Endothelial cell of hepatic sinusoid (primary cell): ENCODE results near the gene GAPDH.
"Not testable (repeated sequence)": the region's sequence is repeated elsewhere in the genome, so short reads cannot be mapped to it uniquely, and the experiment has no call there.

Experiments
- in situ Hi-C: cut with HindIII; loops from 2 replicates; pipeline ENCODE4 v1.10.0; 2017; ENCODE audit warnings: low sequenced_read_pairs

The GAPDH gene

GRCh38 chr12:6541371-6542165 lies 7.3 kb downstream of the GAPDH start:
- in situ Hi-C loops, result no loop called here

DNA sequence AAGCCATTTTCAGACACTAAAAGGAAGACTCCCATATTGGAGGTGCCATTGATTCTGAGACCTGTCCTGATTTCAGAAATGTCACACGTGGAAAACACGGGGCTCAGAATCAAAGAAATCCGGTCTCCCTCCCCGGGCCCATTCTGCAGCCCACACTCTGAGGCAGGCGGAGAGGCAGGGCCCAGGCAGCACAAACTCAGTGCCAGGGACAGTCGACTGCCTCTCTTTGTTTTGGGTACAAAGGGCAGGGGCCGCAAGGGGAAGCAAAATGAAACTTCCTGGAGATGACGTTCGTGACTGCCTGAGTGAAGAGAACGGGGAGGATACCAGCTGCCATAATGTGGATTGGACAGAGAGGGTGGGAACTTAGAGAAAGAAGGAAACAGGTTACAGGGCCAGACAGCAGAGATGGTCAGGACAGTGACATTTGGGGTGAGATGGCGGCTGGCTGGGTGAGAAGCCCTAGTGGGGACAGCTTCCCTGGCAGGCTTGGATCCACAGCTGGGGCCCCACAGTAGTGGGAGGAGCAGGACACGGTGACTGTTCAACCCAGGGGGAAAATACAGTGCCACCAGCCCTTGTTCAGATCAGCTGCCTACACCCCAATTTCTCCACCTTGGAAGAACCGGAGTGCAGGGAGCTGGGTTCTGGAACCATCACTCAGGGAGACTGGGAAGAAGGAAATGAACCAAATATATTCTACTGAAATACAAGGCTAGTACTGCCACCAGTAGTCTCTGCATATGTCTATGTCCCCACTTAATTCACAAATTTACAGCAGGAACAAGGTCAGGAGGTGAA lies 8.1 kb downstream of the GAPDH start:
- in situ Hi-C loops, result no loop called here

DNA sequence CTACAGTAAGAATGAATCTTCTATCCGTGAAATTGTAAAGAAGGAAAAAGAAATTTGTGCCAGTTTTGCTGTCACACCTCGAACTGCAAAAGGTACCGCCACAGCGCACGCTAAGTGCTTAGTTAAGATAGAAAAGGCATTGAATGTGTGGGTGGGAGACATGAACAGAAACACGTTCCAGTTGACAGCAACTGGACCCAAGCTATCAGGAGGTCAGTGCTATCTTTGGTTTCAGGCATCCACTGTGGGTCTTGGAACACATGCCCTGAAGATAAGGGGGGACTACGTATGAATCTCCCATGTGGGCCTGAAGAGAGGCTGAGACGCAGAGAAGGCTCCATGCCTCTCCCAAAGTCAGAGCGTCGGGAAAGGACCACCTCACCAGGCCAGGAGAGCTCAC lies 11.7 kb downstream of the GAPDH start:
- in situ Hi-C loops, result no loop called here

DNA sequence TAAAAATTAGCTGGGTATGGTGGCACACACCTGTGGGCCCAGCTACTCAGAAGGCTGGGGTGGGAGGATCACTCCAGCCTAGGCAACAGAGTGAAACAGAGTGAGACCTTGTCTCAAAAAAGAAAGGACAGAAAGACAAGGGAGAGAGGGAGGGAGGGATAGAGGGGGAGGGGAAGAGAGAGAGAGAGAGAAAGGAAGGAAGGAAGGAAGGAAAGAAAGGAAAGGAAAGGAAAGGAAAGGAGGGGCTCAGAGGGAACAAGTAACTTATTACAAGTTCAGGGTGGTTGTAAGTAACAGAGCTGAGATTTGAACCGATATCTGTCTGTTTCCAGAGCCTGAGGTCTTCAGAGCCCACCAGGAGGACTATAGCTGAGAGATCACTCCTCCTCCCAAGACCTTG lies 13.2 kb downstream of the GAPDH start:
- in situ Hi-C loops, result no loop called here

DNA sequence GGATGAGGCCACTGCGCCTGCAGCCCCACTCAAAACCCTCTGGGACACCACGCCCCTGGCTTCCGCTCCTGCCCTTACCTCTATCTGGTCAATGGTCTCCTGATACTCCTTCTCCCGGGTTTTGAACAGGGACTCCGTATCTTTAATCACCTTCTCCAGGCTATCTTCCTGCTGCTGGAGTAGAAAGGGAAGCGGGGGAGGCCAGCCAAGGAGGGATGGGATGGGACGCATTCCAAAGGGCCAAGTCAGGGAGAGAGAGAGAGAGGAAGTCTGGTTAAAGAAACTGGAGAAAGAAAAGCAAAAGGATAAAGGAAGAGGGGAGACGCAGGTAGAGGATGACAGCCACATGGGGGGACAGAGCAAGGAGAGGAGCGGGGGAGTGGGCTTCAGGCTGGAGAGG lies 13.7 kb downstream of the GAPDH start:
- in situ Hi-C loops, result no loop called here

- in situ Hi-C loops, result no loop called here
Measured at GRCh38 chr12:6548556-6548955, 14.2 kb downstream of the GAPDH start.

DNA sequence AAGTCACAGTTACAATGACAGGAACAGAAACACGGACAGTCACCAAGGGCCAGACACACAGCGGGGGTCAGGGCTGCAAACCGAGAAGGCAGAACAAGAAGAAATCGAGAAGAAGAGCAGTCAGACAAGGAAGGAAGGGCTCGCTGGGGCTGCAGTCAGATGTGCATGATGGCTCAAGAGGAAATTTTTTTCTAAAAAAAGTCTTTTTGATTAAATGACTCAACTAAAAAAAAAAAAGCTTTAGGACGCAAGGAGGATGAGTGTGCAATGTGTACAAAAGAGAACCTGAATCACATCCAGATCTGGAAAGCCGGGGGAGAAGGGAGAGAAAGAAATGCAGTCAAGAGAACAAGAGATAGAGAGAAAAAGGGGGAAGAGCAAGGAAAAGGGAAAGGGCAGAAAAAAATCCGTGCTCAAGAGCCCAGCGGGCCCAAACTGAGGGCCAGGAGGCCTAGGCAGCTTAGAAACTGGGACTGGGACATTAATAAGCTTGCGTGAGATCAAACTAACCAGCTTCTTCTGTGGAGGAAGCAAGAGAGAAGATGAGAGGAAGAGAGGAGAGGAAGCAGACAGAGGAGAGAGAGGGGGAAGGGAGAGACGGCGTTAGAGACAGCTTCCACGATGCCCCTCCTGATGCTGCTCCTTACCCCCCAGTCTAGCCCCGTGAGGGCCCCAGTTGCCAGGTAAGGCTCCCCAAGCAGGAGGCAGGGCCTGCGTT lies 14.8 kb downstream of the GAPDH start:
- in situ Hi-C loops, result no loop called here

DNA sequence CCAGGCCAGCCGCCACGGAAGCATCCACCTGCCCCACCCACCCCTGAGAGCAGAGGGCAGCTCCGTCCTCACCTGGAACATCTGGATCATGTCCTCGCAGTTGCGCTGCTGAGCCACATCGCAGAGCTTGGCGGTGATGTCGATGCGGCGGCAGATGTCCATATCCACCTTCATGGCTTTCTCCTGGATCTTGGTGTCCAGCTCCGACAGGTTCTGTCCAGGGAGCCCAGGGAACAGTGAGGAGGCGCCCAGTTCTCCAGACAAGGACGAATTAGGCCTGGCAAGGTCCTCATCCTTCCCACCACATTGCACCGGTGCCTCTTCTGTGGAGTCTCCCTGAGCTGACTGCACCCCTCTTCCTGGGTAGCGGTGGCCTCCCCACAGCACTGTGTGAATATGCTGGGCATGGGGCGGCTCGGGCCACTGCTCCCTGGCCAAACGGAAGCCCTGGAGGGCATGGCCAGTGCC lies 15.4 kb downstream of the GAPDH start:
- in situ Hi-C loops, result no loop called here

DNA sequence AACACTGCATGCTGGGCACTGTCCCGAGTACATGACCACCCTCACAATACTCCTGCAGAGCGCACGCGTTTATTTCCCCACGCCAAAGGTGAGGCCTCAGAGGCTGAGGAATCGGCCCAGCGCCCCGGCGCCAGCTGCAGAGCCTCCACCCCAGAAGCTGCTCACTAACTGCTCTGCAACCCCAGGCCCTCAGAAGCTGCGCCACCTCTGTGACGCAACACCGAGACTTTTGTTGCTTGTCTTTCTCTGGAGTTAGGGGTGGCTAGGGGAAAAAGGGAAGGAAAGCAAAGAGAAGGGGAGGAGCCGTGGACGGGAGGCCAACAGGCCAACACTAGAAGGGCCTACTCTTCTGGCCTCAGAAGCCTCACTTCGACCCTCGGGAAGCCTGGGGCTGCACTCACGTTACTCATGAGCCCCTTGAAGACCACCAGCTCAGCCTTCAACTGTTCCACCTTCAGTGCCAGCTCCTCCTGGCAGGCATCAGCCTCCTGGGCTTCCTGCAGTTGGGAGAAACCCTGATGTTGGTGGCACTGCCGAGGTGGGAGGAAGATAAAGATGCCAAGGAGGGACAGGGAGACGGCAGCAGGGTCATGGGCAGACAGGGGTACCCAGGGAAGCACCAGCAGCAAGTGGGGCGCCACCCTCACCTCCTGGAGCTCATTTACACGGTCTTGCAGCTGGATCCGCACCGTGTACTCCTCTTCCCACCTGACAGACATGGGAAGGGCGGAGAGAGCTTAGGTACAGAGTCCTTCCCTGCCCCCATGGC lies 16.2 kb downstream of the GAPDH start:
- in situ Hi-C loops, result no loop called here

GRCh38 chr12:6551063-6551461 lies 16.7 kb downstream of the GAPDH start:
- in situ Hi-C loops, result no loop called here

DNA sequence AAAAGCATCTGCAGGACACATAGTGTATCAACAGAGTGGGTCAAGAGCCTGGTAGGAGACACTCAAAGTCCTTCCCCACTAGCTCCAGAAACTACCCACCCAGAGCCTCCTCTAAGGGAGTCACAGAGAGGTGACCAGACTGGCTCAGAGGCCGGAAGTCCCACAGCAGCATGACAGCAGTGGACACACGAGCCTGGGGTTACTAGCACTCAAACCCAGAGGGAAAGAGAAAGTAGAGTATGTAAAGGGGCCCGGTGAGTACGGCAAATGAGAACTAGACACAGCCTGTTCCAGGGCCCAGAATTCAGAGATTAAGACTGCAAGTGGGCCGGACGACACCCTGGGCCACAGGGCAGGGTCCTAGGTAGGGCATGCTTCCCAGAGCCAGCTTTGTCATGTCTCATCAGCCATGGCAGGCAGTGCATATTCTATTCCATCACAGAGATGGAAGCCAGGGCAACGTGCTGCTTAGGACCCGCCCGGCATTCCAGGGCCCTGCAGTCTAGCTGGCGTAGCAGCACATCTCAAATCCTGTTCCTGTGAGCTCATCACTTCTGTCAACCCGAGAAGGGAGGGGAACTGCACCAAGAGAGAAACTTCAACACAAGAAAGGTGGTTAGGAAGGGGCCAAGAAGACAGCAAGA lies 17.3 kb downstream of the GAPDH start:
- in situ Hi-C loops, result no loop called here

GRCh38 chr12:6552140-6552551 lies 17.8 kb downstream of the GAPDH start:
- in situ Hi-C loops, result no loop called here

- in situ Hi-C loops, result no loop called here
Measured at GRCh38 chr12:6553051-6553868, 18.9 kb downstream of the GAPDH start.

GRCh38 chr12:6554168-6555017 lies 20.1 kb downstream of the GAPDH start:
- in situ Hi-C loops, result no loop called here

DNA sequence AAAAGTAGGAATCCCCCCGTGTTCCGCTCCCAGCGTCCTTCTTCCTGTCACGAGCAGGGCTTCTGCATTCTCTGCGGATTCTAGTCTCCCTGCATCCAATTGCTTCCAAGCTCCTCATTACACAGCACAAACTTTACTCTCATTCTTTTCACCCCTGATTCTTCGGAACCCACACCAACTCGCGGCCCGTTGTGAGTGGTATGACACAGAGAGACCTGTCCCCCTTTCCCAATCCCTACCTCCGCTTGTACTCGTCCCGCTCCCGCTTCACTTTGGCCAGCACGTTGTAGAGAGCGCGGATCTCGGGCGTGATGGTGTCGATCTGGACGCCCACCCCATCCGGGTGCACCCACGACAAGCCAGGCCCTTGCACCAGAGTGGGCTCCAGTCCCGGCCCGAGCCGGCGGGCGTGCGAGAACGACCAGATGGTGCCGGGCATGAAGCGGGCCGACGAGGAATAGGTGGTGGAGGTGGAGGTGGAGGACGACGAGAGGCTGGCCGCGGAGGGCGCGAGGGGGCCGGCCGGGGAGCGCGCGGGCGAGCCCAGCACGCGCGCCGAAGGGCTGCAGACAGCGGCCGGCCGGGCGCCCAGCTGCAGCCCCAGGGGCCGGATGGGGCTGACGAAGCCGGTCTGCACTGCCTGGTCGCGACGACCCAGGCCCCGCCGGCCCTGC lies 20.8 kb downstream of the GAPDH start:
- in situ Hi-C loops, result no loop called here

DNA sequence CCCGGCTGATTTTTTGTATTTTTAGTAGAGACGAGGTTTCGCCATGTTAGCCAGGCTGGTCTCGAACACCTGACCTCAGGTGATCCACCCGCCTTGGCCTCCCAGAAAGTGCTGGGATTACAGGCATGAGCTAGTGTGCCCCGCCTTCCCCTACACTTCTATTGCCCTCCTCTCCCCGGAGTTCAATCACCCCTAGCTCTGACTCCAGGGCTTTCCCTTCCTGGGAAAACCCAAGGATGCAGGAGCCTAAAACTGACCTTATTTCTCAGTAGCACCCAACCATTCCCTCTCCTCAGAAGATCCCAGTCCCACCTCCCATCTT lies 22.1 kb downstream of the GAPDH start:
- in situ Hi-C loops, result not testable (repeated sequence)

- in situ Hi-C loops, result no loop called here
Measured at GRCh38 chr12:6556857-6557256, 22.5 kb downstream of the GAPDH start.
